HG02798 (cell line): Measurements from ENCODE around the gene PLB1.
"Not testable (repeated sequence)": the region's sequence is repeated elsewhere in the genome, so short reads cannot be mapped to it uniquely, and the experiment has no call there.

ENCODE experiments used
- ATAC-seq: cut with Tn5 transposase; IDR thresholded peaks from one replicate; pipeline ENCODE4 v1.9.1; 2021; ENCODE audit warnings: mild to moderate bottlenecking; ENCODE audit not compliant: unreplicated experiment, poor library complexity

The PLB1 gene

GRCh38 chr2:28654663-28655320 is 158.9 kb downstream of the PLB1 start:
- ATAC-seq: no peak

GRCh38 chr2:28656937-28657615 is 161.2 kb downstream of the PLB1 start:
- no peak for ATAC-seq

- no peak for ATAC-seq
These were observed 162.5 kb downstream of the PLB1 start for GRCh38 chr2:28658369-28658768.

GRCh38 chr2:28659127-28659526 is 163.3 kb downstream of the PLB1 start:
- no peak for ATAC-seq

GRCh38 chr2:28661589-28662001 is 165.7 kb downstream of the PLB1 start:
- no peak for ATAC-seq

GRCh38 chr2:28662044-28662443 is 166.2 kb downstream of the PLB1 start:
- ATAC-seq: no peak

- ATAC-seq: no peak
These were observed 166.8 kb downstream of the PLB1 start for GRCh38 chr2:28662468-28663181.

- ATAC-seq: no peak
These were observed 167.5 kb downstream of the PLB1 start for GRCh38 chr2:28663359-28663758.

- ATAC-seq: no peak
These were observed 168.4 kb downstream of the PLB1 start for GRCh38 chr2:28664120-28664842.

GRCh38 chr2:28665041-28665704 is 169.3 kb downstream of the PLB1 start:
- ATAC-seq: no peak

- ATAC-seq: not testable (repeated sequence)
These were observed 170.0 kb downstream of the PLB1 start for GRCh38 chr2:28665811-28666377.

GRCh38 chr2:28666496-28667184 is 170.8 kb downstream of the PLB1 start:
- ATAC-seq: no peak

GRCh38 chr2:28667261-28667660 is 171.4 kb downstream of the PLB1 start:
- ATAC-seq: no peak

- ATAC-seq: no peak
These were observed 172.4 kb downstream of the PLB1 start for GRCh38 chr2:28668106-28668814.

- ATAC-seq: no peak
These were observed 173.0 kb downstream of the PLB1 start for GRCh38 chr2:28668880-28669279.

GRCh38 chr2:28670856-28671255 is 175.0 kb downstream of the PLB1 start:
- no peak for ATAC-seq

- ATAC-seq: no peak
These were observed 177.5 kb downstream of the PLB1 start for GRCh38 chr2:28673338-28673737.

- no peak for ATAC-seq
These were observed 178.3 kb downstream of the PLB1 start for GRCh38 chr2:28674062-28674712.
